Kidney glomerular epithelial cell (primary cell): ENCODE data around the gene UNC5A.
A peak's percentile ranks its signal among the peaks of the same experiment; 100 is the strongest.

ENCODE experiments used
- DNase-seq: peaks from one replicate; lab custom pipeline; 2025; lab: John Stamatoyannopoulos, UW

Gene UNC5A

DNA sequence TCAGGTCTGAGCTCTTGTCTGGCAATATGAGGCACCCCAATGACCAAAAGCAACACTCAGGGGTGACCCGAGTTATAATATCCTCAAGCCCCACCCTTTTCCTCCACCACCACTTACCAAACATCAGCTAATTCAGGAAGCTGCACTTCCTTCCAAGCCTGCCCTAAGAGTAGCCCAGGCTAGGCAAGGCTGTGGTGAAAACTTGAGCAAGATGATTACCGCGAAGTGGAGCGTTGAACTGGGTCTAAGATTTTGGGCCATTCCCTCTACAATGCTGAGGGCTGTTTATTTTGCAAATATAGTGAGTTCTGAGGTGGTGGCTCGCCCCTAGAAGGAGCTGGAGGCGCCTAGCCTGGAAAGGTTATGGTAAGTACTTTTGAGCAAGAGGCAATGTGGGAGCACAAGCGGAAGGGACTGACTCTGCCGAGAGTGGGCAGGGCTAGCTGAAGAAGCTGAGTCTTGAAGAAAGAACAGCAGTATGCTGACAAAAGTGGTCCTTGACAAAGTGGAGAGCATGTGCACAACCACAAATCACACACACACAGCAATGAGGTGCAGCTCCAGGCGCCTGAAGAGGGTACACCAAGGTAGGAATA, 89.0 kb downstream of the UNC5A start, which contains the start of gene HK3:
TSS of gene HK3 (minus strand) at position 51 of the 596 bp plus-strand sequence. CDS start 3,187 bp downstream, outside the sequence.
- no peak for DNase-seq

DNA sequence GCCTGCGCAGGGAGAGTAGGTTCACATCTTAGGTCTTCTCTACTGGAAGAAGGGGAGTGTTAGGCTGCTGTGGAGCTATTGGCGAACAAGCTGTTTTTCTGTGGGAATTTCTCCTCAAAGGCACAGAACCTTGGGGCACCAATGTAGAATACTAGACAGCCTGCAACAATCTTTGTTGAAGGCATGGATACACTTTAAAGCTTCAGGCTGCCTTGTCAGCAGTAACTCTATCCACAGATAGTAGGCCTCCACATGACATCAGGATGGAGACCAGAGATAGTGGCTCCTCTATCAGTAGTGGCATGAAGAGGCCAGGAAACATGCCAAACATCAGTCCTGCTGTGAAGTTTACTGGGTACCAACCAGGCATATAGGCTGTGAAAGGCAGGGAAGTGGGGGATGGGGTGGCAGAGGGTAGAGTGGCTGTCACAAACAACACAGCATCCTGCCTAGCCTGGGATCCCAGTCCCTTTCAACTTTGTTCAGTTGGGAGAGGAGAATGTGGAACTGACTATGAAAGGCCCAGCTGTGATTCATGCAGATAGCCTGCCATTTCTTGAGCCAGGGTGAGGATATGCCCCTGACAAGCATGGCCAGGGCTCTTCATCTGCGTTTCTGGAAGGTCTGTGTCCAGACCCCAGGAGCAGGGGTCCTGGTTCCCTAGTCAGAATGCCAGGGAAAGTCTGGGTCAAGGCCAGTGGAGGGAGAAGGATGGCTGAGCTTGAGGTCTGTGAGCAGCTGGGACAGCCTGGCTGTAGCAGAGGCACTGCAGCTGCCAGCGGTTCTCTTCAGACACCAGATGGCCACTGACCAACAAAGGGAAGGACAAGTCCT, 89.8 kb downstream of the UNC5A start:
- no peak for DNase-seq

DNA sequence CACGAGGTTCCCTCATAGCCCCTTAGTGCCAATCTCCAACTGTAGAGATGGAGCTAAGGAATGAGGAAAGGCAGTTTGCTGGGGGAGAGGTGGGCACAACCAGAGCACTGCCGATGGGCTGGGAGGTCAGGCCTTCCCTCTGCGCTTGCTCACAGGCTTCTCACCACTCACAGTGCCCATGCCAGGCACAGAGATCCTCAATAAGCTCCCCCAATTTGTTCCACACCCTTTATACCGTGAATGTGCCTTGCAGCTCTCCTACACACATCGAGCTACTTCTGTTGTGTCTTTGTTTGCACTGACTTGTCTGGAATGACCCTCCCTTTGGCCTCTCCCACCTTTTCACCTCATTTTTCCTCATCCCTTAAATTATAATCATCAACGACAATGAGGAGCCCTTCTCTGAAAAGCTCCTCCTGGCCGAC, 90.4 kb downstream of the UNC5A start:
- DNase-seq = no peak

DNA sequence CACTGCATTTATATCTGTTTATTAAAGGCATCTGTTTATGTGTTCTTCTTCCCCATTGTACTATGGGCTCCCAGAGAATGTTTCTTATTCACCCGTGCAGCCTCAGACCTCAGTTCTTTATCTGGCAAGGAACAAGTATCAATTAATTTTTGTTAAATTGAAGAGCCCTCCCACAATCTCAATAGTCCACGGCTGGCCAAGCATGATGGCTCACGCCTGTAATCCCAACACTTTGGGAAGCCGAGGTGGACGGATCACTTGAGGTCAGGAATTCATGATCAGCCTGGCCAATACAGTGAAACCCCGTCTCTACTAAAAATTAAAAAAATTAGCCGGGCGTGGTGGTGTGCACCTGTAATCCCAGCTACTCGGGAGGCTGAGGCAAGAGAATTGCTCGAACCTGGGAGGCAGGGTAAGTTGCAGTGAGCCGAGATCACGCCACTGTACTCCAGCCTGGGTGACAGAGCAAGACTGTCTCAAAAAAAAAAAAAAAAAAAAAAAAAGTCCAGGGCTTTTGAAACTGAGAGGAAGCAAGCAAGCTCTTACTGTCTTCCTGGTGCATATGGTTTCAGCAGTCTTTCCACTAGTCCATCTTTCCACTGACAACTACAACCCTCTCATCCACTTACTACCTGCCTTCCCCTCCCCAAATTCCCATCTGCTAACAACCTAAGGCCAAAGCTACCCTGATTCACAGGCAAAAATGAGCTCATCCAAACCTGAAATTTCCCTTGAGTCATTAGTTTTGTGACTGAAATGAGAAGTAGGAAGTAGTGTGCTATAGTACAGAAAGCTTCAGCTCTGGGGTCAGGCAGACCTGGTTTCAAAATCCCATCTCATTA, 91.1 kb downstream of the UNC5A start:
- DNase-seq = peak; percentile 66

DNA sequence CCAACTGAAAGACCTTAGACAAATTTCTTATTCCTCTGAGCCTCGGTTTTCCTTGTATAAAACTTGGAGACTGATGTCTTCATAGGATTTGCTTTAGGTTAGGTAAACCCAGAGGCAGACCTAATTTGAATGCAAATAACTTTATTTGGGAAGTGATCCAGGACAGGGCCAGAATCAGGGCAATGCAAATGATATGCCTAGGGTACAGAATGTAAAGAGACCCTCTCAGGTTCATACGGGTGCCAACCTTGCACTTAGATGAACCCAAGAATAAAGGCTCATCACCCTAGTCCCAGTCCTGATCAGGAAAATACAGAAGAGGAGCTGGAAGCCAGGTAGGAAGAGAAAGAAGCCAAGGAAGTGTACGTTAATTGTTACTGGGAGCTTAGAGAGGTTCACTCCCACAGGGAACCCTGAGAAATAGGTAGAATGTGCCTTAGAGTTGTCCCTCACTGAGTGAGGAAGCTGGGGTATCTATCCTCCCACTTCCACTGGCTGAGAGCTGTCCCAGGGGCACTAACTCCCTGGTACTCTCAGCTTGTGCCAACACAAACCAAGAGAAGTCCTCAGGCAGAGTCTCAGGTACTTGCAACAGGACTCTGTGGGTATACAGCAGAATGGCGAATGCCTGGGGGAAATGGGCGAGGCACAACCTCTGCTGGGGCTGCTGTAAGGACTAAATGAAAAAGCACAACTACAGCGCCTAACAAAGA, 91.9 kb downstream of the UNC5A start:
- no peak for DNase-seq

DNA sequence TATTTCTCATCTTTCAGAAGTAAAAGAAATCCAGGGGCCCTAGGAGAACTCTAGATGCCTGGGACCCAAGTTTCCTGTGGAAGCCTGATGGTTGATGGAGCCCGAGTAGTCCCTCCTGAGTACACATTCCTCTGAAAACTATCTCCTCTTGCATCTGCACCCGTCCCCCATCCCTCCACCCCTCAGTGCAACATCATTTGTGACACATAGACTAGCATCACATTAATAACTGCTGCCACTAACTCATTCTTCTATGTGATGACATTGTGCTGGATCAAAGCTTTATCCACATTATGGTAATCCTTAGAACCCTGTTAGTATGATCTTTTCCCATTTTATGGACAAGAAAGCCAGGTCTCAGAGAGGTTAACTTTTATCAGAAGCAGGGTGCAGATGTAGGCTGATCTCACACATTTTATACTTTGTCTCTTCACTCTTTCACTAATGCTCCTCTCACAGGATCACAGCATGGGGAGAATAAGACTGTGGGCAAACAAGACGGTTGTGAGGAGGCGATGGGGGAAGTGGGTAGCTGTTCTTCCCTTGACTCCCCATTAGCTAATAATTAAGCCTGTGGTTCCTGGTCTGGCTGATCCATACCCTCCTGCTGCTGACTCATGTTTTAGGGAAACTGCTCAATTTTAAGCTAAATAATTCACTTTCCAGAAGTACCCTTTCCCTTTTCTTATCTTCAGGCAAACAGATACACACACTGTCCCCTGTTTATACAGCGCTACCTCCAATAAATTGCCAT, 92.7 kb downstream of the UNC5A start:
- DNase-seq = peak; percentile 94

DNA sequence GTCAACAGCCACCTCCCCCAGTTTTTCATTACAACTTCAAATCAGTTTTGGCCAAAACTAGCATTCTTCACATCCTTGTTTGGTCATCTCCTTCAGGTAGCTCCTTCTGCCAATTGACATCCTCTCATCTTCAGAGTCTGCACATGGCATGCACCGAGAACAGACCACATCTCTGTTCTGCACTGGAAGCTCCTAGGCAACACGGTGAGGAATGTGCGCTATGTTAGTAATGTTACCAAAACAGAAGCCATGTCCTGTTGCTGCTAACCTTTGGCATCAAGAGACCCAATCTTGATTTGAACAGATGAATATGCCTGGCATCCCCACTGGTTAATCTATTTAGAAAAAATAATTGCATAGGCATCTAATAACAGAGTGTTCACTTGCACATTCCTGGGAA, 93.9 kb downstream of the UNC5A start:
- DNase-seq = peak; percentile 62

DNA sequence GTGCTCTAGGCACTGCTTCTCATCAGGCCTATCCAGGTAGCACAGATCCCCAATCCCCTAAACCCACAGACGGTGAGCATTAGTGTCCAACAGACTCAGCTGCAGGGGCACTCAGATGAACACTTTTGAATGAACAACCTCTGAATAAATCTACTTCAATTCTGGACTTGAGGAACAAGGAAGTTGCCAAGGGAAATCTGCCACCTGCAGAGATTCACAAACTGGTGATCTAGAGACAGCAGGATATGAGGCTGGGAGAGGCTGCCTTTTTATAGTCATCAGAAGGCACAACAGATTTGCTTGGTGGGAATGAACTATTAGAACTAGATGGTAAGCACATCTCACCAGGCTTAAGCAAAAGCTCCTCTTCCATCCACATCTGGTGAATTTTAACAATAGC, 95.8 kb downstream of the UNC5A start:
- DNase-seq = no peak

DNA sequence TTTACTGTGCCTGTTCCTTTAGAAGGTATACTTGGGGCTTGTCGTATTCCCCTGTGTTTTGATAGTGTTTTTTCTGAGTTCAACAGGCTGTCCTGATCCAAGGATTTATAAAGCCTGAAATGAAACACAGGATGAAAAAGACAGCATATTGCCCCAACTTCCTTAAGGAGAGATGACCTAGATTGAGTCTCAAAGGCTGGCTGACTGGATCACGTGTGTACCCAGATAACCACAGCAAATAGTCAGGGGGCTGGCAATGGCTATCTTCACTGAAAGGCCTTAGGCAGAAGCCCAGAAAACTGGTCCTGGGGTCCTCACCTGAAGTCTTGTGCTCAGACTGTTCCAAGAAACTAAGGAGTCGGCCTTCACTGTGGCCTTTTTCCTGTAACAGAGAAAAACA, 96.4 kb downstream of the UNC5A start:
- no peak for DNase-seq

DNA sequence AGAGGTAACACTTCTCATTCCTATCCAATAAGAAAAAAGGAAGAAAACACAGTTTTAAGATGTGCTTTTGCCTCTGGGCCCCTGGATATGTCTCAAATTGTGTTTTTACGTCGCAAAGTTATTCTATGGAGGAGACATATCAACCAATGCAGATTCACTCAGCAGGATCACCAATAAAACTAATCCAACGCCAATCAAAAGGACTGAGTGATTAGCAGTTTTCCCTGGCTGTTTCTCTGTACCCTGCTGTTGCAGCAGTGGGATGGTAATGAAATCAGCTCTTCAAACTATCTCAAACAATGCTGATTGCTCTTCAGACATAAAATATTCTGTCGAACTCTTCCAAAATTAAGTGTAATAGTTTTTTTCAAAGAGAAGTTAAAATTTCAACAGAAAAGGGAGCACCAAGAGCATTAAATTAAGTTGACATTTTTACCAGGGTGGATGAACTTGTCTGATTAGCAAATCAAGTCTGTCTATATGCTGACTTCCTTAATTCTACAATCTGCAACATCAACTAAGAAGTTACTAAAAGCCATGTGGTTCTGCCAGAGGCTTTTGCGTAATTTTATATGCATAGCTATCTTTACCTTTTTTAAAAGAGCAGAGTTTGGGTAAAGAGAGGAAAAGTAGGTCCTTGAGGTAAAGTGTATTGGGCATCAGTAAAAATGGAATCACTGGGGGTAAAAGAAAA, 98.5 kb downstream of the UNC5A start:
- DNase-seq = no peak

DNA sequence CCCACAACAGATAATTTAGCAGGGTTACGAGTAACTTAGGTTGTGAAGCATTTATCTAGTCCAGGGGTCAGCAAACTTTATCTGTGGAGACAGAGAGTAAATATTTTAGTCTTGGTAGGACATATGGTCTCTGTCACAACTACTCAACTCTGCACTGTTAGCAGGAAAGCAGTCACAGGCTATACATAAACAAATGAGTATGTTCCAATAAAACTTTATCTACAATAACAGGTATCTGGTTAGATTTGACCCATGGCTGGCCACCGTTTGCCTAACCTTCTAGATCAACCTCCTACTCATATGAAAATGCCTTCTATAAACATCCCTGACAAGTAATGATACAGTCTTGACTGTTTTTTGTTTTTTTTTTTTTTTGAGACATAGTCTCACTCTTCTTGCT, 101.8 kb downstream of the UNC5A start:
- DNase-seq = no peak

DNA sequence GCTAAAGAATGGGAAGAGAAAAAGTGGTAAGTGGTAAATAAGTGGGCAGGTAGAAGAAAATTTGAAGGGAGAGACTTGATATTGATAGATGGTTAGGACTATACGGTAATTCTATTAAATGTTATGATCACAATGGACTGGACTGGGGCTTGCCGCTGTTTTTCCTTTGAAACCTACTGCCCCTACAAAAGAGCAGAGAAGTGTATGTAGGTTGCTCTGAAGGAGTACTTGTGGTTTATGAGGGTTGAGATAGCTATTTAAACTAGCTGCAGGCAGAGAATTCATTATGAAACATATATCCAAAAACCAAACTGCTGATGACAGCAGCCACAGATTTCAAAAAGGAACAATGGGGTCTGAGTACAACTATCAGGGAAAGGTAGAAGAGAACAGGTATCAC, 105.5 kb downstream of the UNC5A start:
- DNase-seq = no peak

DNA sequence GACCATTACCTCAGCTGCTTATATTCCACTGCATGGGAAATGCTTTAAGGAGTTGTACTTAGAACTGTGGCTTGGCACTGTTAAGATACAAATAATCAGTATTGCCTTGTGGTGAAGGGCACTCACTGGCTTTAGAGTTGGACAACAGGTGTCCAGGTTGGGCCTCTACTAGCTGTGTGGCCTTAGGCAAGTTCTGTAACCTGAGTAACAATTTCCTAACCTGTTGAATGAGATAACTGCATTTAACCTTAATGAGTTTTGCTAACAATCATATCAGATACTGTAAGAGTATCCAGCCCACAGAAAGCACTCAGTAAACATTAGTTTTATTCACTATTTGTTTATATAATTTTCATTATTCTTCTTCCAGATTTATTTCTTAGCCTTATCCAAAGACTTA, 106.0 kb downstream of the UNC5A start:
- DNase-seq = no peak

DNA sequence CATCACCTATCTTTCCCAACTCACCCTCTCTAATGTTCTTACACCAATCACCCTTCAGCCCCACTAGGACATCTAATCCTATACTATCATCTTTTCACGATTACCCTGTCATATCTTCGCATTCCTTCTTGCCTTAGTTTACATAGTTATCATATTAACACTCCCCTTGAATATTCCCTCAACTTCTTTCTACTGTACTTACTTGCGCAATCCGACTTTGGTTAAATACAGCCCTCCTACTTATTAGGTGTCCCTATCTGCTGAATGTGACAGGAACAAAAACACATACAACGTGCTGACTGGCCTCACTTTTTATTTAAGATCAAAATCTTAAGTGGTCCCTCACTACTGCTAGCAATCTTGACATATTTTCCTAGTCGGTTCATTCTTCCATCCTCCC, 108.3 kb downstream of the UNC5A start:
- no peak for DNase-seq

DNA sequence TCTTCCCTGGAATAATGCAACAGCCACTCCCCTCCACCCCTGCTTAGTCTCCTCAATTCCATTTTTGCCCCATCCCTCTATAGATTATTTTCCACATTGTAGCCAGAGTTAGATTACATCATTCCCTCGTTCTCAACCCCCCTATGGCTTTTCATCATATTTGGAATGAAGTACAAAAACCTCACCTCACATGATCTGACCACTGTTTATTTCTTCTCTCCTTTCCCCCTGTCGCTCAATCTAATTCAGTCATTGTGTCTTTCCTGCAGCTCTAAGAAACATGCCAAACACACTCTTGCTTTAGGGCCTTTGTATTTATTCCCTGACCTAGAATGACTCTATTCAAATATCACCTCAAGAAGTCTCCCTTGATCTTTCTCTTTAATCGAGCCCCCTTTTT, 111.4 kb downstream of the UNC5A start:
- no peak for DNase-seq

DNA sequence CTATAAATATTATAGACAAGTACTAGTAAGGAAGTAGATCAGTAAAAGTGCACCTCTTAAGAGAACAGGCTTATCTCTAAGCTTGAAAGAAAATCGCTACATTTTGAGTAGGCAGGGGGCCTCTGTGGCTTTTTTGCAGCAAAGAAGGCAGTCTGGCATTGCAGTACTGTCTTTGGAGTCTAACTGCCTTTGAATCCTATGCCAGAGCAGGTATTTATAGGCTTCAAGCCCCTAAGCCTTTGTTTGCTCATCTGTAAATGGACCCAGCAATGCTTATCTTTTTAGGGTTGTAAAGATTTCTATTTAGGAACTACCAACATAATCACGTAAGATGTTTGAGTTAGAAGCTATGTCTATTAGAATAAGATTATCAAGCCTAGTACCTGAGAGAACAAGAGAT, 112.5 kb downstream of the UNC5A start:
- DNase-seq = no peak

DNA sequence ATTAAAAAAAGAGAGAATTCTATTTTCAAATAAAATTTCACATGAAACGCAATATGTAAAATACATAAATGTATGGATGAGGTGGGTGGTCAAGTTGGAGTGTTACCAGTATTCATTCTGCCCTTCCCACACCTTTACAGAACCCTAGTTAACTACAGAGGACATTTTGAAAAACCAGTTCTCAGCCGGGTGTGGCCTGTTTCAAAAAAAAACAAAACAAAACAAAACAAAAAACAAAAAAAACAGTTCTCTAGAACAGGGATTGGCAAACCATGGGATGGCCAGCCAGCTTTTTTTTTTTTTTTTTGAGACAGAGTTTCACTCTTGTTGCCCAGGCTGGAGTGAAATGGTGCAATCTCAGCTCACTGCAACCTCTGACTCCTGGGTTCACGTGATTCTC, 117.2 kb downstream of the UNC5A start:
- no peak for DNase-seq

DNA sequence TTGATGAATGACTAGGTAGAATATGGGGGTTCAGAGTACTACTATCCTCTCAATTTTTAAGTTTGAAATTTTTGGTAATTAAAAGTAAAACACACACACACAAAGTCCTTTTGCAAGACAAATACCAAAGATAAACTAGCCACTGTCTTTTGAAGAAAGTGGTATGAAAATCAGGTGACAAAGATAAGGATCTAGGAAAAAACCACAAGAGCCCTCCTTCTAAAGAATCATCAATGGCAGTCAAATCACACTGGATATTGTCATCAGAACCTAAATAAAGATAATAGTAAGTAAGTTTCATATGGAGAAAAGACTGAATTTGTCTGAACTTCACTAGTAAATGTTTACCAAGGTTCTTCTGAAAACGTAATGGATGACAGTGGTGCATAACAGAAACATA, 119.3 kb downstream of the UNC5A start:
- no peak for DNase-seq
